ENCODE results near the gene GMDS.

The GMDS gene

GRCh38 chr6:1575210-1576041 lies 670.0 kb downstream of the GMDS start:
- TF ChIP-seq EZH2 (optimal IDR thresholded peaks at IDR 0.05; ENCODE audit: low read depth, low read length) = no peak
- no peak for TF ChIP-seq EZH2phosphoT487 (IDR thresholded peaks at IDR 0.05; ENCODE audit: low read length)
- TF ChIP-seq, protein P1, sequence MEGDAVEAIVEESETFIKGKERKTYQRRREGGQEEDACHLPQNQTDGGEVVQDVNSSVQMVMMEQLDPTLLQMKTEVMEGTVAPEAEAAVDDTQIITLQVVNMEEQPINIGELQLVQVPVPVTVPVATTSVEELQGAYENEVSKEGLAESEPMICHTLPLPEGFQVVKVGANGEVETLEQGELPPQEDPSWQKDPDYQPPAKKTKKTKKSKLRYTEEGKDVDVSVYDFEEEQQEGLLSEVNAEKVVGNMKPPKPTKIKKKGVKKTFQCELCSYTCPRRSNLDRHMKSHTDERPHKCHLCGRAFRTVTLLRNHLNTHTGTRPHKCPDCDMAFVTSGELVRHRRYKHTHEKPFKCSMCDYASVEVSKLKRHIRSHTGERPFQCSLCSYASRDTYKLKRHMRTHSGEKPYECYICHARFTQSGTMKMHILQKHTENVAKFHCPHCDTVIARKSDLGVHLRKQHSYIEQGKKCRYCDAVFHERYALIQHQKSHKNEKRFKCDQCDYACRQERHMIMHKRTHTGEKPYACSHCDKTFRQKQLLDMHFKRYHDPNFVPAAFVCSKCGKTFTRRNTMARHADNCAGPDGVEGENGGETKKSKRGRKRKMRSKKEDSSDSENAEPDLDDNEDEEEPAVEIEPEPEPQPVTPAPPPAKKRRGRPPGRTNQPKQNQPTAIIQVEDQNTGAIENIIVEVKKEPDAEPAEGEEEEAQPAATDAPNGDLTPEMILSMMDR (IDR thresholded peaks at IDR 0.05; ENCODE audit: low read length) = no peak
- Histone ChIP-seq H3F3A (ENCODE audit: insufficient read depth, low read length) (no peaks in the 10 kb centered on the region), H3K79me2 (ENCODE audit: low read length) (no peaks in the 10 kb centered on the region), H4K20me1 (ENCODE audit: insufficient read depth, low read length) (no peaks in the 10 kb centered on the region), H3K27ac (ENCODE audit: low read length) (no peak overlapping the region), H3K4me1 (ENCODE audit: low read length) (no peaks in the 10 kb centered on the region), H3K4me3 (ENCODE audit: low read length) (no peak overlapping the region), H3K9me3 (replicated peaks; ENCODE audit: insufficient read depth, low read length) (no peaks in the 10 kb centered on the region), H3K36me3 (replicated peaks; ENCODE audit: insufficient read depth, low read length) (no peaks in the 10 kb centered on the region), H3K9ac (ENCODE audit: low read length) (no peak overlapping the region), H2AFZ (ENCODE audit: low read length) (no peak overlapping the region), H3K27me3 (replicated peaks; ENCODE audit: insufficient read depth, low read length) (no peaks in the 10 kb centered on the region), H3K9me2 (replicated peaks; ENCODE audit: insufficient read depth, low read length) (no peaks in the 10 kb centered on the region), H3K4me2 (ENCODE audit: low read depth, low read length) (no peak overlapping the region)
- DNase-seq = no peak

DNA sequence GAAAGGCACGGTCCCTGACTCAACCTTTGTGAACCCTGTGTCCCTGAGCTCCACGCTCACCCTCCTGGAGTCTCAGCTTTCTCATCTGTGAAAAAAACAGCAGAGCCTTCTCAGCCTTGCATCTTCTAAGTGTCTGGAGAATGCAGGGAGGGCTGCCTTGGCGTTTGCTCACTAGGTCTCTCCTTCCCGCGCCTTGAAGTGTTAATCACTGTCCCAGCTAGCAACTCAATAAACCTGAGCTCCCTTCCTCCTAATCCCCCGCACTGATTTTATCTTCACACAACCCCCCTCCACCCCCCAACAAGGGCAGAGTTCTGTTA lies 670.6 kb downstream of the GMDS start:
- no peak for TF ChIP-seq EZH2 (optimal IDR thresholded peaks at IDR 0.05; ENCODE audit: low read depth, low read length)
- TF ChIP-seq, protein P1 (IDR thresholded peaks at IDR 0.05; ENCODE audit: low read length) = no peak
- TF ChIP-seq EZH2phosphoT487 (IDR thresholded peaks at IDR 0.05; ENCODE audit: low read length) = no peak
- H3K9ac ChIP-seq (ENCODE audit: low read length) = no peak overlapping the region
- no peak overlapping the region for H3K4me2 ChIP-seq (ENCODE audit: low read depth, low read length)

GRCh38 chr6:1574083-1574761 lies 671.2 kb downstream of the GMDS start:
- no peak overlapping the region for H3K4me3 ChIP-seq (ENCODE audit: low read length)
- no peaks in the 10 kb centered on the region for H3K9me3 ChIP-seq (replicated peaks; ENCODE audit: insufficient read depth, low read length)
- H3K79me2 ChIP-seq (ENCODE audit: low read length) = no peaks in the 10 kb centered on the region
- H3K9ac ChIP-seq (ENCODE audit: low read length) = no peak overlapping the region
- no peak overlapping the region for H2AFZ ChIP-seq (ENCODE audit: low read length)
- H3K27ac ChIP-seq (ENCODE audit: low read length) = no peak overlapping the region
- DNase-seq = no peak
- H3K9me2 ChIP-seq (replicated peaks; ENCODE audit: insufficient read depth, low read length) = no peaks in the 10 kb centered on the region
- H3K27me3 ChIP-seq (replicated peaks; ENCODE audit: insufficient read depth, low read length) = no peaks in the 10 kb centered on the region
- H3F3A ChIP-seq (ENCODE audit: insufficient read depth, low read length) = no peaks in the 10 kb centered on the region
- no peak for TF ChIP-seq EZH2phosphoT487 (IDR thresholded peaks at IDR 0.05; ENCODE audit: low read length)
- no peaks in the 10 kb centered on the region for H4K20me1 ChIP-seq (ENCODE audit: insufficient read depth, low read length)
- H3K4me1 ChIP-seq (ENCODE audit: low read length) = no peaks in the 10 kb centered on the region
- H3K4me2 ChIP-seq (ENCODE audit: low read depth, low read length) = no peak overlapping the region
- H3K36me3 ChIP-seq (replicated peaks; ENCODE audit: insufficient read depth, low read length) = no peaks in the 10 kb centered on the region

More for the DNA sequence above, 670.6 kb downstream of the GMDS start:
- no peaks in the 10 kb centered on the region for H4K20me1 ChIP-seq (ENCODE audit: insufficient read depth, low read length)
- H3K4me3 ChIP-seq (ENCODE audit: low read length) = no peak overlapping the region
- no peaks in the 10 kb centered on the region for H3K9me3 ChIP-seq (replicated peaks; ENCODE audit: insufficient read depth, low read length)
- no peaks in the 10 kb centered on the region for H3K9me2 ChIP-seq (replicated peaks; ENCODE audit: insufficient read depth, low read length)
- no peaks in the 10 kb centered on the region for H3F3A ChIP-seq (ENCODE audit: insufficient read depth, low read length)
- no peaks in the 10 kb centered on the region for H3K4me1 ChIP-seq (ENCODE audit: low read length)
- no peaks in the 10 kb centered on the region for H3K79me2 ChIP-seq (ENCODE audit: low read length)
- H3K27ac ChIP-seq (ENCODE audit: low read length) = no peak overlapping the region
- no peak for DNase-seq
- H2AFZ ChIP-seq (ENCODE audit: low read length) = no peak overlapping the region
- H3K27me3 ChIP-seq (replicated peaks; ENCODE audit: insufficient read depth, low read length) = no peaks in the 10 kb centered on the region
- H3K36me3 ChIP-seq (replicated peaks; ENCODE audit: insufficient read depth, low read length) = no peaks in the 10 kb centered on the region
